Fibroblast of lung (primary cell): ENCODE results near the gene MID1.

Experiments used
- EZH2 ChIP-seq: IDR thresholded peaks from 2 replicates; pipeline ENCODE4 v1.5.1; 2012; ENCODE audit warnings: low read length, control low read depth, mild to moderate bottlenecking; ENCODE audit errors: missing control alignments
- TF ChIP-seq, protein P1 (sequence below), 2 donors: IDR thresholded peaks in 1 of 2; conservative IDR thresholded peaks in 1 of 2; 1 replicate in 1 of 2; 2 replicates in 1 of 2; pipeline ENCODE4 v1.5.1; 2011 to 2012; ENCODE audit warnings: low read length in 2 of 2, control low read depth in 1 of 2, inconsistent platforms in 1 of 2, low read depth in 1 of 2, mild to moderate bottlenecking in 1 of 2

DNA sequence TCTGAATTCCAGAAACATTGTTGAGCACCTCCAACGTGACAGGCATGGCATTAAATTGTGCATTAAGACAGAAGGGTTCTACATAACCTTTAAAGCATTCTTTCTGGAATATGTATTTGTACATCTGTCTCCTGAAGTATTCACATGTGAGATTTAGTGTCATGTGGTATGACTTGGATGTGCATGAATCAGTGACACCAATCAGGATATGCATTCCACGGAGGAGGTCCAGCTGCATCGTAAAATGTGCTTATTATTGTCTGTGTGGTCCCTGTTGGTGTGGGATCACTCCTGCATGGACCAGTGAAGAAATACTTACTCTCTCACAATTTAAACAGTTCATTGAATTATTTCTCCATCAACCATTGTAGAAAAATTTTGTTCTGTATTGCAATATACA lies 149.0 kb downstream of the MID1 start:
- TF ChIP-seq, protein P1, sequence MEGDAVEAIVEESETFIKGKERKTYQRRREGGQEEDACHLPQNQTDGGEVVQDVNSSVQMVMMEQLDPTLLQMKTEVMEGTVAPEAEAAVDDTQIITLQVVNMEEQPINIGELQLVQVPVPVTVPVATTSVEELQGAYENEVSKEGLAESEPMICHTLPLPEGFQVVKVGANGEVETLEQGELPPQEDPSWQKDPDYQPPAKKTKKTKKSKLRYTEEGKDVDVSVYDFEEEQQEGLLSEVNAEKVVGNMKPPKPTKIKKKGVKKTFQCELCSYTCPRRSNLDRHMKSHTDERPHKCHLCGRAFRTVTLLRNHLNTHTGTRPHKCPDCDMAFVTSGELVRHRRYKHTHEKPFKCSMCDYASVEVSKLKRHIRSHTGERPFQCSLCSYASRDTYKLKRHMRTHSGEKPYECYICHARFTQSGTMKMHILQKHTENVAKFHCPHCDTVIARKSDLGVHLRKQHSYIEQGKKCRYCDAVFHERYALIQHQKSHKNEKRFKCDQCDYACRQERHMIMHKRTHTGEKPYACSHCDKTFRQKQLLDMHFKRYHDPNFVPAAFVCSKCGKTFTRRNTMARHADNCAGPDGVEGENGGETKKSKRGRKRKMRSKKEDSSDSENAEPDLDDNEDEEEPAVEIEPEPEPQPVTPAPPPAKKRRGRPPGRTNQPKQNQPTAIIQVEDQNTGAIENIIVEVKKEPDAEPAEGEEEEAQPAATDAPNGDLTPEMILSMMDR (conservative IDR thresholded peaks at IDR 0.05 in 1 of 2, IDR thresholded peaks at IDR 0.05 in 1 of 2; ENCODE audit: low read depth in 1 of 2, low read length in 2 of 2), result no peak
- TF ChIP-seq EZH2, result no peak
